ENCODE results near the gene PEDS1.
"Not testable (repeated sequence)": the region's sequence is repeated elsewhere in the genome, so short reads cannot be mapped to it uniquely, and the experiment has no call there.

PEDS1 gene

DNA sequence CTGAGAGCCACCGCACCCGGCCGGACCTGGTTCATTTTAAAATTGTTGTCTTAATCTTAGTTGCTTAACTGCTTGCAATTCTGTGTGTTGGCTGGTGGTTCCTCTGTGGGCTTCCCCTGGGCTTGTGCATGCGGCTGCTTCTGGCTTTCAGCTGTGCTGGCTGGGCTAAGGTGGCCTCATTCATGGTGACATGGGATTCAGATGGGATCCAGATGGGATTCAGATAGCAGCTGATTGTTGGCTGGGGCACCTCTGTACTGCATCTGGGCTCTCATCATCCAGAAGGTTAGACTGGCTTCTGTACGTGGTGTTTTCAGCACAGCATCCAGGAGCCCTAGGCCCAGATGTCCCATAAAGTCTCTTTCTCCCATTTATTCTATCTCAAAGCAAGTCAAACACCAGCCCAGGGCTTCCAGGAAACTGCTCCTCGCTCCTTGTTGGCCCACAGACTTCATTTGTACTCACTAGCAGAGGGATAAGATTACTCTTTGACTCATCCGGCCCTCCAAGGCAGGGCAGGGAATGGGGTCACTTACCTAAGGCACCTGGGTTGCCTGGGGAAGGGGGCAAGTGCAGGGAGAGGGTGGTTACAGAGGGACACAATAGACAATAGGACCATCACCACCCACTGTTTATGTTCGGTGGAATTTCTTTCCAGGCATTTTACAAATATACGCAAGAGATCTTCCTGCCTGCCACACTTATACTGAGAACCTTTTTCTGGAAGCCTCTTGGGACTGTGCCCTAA lies 10.2 kb upstream of the PEDS1 start:
- Histone ChIP-seq H2AFZ (no peak overlapping the region), H3K79me2 (no peaks in the 10 kb centered on the region), H3K9ac (no peak overlapping the region), H3K27me3 (ENCODE audit: control insufficient read depth, insufficient read depth, low read length) (no peaks in the 10 kb centered on the region), H3K27ac (no peak overlapping the region), H3K4me2 (ENCODE audit: low read length) (no peak overlapping the region), H3K4me1 (peaks cover 9% of the 10 kb centered on the region), H3K36me3 (ENCODE audit: control insufficient read depth, insufficient read depth, low read length) (no peaks in the 10 kb centered on the region), H3K9me3 (ENCODE audit: control insufficient read depth, low read length) (no peaks in the 10 kb centered on the region), H3K4me3 (ENCODE audit: low read depth, low read length) (no peak overlapping the region)
- TF ChIP-seq, protein P1, sequence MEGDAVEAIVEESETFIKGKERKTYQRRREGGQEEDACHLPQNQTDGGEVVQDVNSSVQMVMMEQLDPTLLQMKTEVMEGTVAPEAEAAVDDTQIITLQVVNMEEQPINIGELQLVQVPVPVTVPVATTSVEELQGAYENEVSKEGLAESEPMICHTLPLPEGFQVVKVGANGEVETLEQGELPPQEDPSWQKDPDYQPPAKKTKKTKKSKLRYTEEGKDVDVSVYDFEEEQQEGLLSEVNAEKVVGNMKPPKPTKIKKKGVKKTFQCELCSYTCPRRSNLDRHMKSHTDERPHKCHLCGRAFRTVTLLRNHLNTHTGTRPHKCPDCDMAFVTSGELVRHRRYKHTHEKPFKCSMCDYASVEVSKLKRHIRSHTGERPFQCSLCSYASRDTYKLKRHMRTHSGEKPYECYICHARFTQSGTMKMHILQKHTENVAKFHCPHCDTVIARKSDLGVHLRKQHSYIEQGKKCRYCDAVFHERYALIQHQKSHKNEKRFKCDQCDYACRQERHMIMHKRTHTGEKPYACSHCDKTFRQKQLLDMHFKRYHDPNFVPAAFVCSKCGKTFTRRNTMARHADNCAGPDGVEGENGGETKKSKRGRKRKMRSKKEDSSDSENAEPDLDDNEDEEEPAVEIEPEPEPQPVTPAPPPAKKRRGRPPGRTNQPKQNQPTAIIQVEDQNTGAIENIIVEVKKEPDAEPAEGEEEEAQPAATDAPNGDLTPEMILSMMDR (IDR thresholded peaks at IDR 0.05), result no peak

DNA sequence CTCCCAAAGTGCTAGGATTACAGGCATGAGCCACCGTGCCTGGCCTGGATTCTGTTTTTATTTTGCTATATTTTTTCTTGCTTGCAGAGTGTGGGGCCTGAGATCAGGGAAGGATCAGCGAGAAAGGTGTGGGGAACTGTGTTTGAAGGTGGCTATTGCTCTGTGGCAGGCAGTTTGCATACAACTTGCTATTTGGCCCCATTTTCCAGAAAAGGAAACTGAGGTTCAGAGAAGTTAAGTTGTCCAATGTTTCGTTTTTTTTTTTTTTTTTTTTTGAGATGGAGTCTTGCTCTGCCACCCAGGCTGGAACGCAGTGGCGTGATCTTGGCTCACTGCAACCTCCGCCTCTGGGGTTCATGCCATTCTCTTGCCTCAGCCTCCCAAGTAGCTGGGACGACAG lies 8.0 kb upstream of the PEDS1 start:
- H3K4me2 ChIP-seq (ENCODE audit: low read length); H3K27me3 ChIP-seq (ENCODE audit: control insufficient read depth, insufficient read depth, low read length); H3K79me2 ChIP-seq; H3K36me3 ChIP-seq (ENCODE audit: control insufficient read depth, insufficient read depth, low read length); H3K9me3 ChIP-seq (ENCODE audit: control insufficient read depth, low read length); H3K4me3 ChIP-seq (ENCODE audit: low read depth, low read length); H2AFZ ChIP-seq; H3K27ac ChIP-seq; H3K4me1 ChIP-seq; H3K9ac ChIP-seq: not testable (repeated sequence)

DNA sequence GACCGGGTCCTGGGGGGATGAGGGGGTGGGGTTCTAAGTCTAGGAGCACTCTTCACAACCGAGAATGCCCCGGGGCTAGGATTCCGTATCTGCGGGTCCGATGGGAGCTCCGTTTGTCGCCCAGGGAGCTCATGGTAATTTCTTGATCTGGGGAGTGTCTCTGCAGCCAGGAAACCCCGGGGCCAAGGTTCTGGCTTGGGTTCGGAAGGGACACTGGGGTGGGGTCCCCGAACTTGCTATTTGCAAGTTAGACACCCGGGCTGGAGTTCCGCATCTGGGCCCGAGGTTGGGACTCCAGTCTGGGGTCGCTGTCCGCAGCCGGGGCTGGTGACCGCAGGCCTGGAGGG lies 397 bp downstream of the PEDS1 start:
- Histone ChIP-seq H3K4me2 (ENCODE audit: low read length) (peak overlapping the region; percentile 83), H3K9me3 (ENCODE audit: control insufficient read depth, low read length) (no peaks in the 10 kb centered on the region), H3K79me2 (peaks cover 14% of the 10 kb centered on the region), H3K9ac (peak overlapping the region; percentile 39), H3K4me1 (peaks cover 38% of the 10 kb centered on the region), H3K27me3 (ENCODE audit: control insufficient read depth, insufficient read depth, low read length) (no peaks in the 10 kb centered on the region), H3K27ac (peak overlapping the region; percentile 92), H2AFZ (peak overlapping the region; percentile 68), H3K4me3 (ENCODE audit: low read depth, low read length) (peak overlapping the region; percentile 94), H3K36me3 (ENCODE audit: control insufficient read depth, insufficient read depth, low read length) (no peaks in the 10 kb centered on the region)
- TF ChIP-seq, protein P1 (IDR thresholded peaks at IDR 0.05), result no peak

DNA sequence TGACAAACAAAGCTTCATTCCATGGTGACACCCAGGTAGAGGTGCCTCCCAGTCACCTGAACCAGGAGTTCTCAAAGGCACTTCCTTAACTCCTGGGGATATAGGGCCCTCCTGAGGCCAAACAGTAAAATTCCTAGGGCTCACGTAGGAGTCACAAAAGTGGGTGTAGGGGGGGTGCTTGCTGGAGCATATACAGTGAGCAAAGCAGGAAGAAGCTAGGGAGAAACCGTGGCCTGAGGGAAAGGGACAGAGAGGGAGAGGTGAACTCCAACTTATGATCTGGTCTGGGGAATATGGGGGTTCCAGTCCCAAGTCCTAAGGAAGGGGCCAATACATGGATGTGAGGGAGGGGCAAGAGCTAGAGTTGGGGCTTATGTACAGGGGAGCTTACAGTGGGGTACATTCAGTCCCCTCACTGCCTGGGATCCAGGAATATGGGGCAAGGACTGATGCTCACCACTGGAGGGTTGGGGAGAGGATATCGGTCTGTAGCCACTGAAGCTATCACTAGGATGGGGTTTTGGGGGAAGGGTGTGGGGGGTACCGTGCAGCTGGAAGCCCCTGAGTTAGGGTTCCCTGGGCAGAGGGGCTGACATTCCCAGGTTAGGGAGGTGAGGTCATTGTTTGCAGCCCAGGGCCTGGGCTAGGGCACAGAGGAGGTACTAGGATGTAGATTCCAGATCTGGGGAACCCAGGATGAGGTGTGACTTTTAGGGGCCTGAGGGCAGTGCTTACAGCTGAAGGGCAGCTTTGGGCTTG lies 950 bp downstream of the PEDS1 start:
- peak overlapping the region; percentile 2 for H2AFZ ChIP-seq
- peak overlapping the region; percentile 92 for H3K27ac ChIP-seq
- H3K79me2 ChIP-seq, result peaks cover 20% of the 10 kb centered on the region
- H3K9ac ChIP-seq, result peak overlapping the region; percentile 39
- H3K9me3 ChIP-seq (ENCODE audit: control insufficient read depth, low read length), result no peaks in the 10 kb centered on the region
- H3K4me2 ChIP-seq (ENCODE audit: low read length), result peak overlapping the region; percentile 83
- peak overlapping the region; percentile 94 for H3K4me3 ChIP-seq (ENCODE audit: low read depth, low read length)
- peaks cover 42% of the 10 kb centered on the region for H3K4me1 ChIP-seq
- H3K36me3 ChIP-seq (ENCODE audit: control insufficient read depth, insufficient read depth, low read length), result no peaks in the 10 kb centered on the region
- TF ChIP-seq, protein P1 (IDR thresholded peaks at IDR 0.05), result peak; percentile 47
- no peaks in the 10 kb centered on the region for H3K27me3 ChIP-seq (ENCODE audit: control insufficient read depth, insufficient read depth, low read length)

DNA sequence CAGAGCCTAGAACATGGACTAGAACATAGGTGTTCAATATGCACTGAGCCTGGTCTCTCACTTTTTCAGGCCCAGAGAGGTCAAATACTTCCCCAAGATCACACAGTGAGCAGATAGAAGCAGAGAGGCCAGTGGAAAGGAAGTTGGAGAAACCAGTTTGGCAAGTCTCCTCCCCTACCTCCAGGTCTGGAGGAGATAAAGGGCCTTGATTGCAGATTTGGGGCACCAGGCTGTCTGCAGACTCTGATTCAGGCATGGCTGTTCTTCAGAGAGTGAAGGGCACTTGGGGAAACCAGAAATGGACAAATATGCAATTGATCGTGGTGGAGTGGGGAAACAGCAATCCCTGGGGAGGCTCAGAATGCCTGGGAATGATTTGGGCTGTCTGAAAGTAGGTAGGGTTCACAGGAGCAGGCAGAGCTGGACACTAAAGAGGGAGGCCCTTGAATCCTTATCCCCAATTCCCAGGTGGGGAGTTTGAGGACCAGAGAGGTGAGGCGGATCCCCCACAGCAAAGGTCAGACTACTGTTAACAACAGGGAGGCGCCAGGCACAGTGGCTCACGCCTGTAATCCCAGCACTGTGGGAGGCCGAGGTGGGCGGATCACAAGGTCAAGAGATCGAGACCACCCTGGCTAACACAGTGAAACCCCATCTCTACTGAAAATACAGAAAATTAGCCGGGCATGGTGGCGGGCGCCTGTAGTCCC lies 2.3 kb downstream of the PEDS1 start:
- Histone ChIP-seq H2AFZ (no peak overlapping the region), H3K27ac (peak overlapping the region; percentile 92), H3K9ac (peak overlapping the region; percentile 17)

More for the DNA sequence above, 2.3 kb downstream of the PEDS1 start:
- H3K27me3 ChIP-seq (ENCODE audit: control insufficient read depth, insufficient read depth, low read length), result no peaks in the 10 kb centered on the region
- TF ChIP-seq, protein P1 (IDR thresholded peaks at IDR 0.05), result no peak
- H3K4me2 ChIP-seq (ENCODE audit: low read length), result peak overlapping the region; percentile 75
- peaks cover 33% of the 10 kb centered on the region for H3K79me2 ChIP-seq
- peaks cover 56% of the 10 kb centered on the region for H3K4me1 ChIP-seq
- no peaks in the 10 kb centered on the region for H3K36me3 ChIP-seq (ENCODE audit: control insufficient read depth, insufficient read depth, low read length)
- no peaks in the 10 kb centered on the region for H3K9me3 ChIP-seq (ENCODE audit: control insufficient read depth, low read length)
- peak overlapping the region; percentile 32 for H3K4me3 ChIP-seq (ENCODE audit: low read depth, low read length)
